Measurements from ENCODE around the gene OPRL1.

OPRL1 gene

GRCh38 chr20:64140061-64140931 lies 60.4 kb downstream of the OPRL1 start:
- peaks cover 0 to 6% (median 5%) of the 10 kb centered on the region in 5 experiments for H3K9me3 ChIP-seq (ENCODE audit: control extremely low read depth in 1 of 5, control insufficient read depth in 4 of 5, insufficient read depth in 2 of 5, low read depth in 1 of 5, low read length in 4 of 5)
- H3K36me3 ChIP-seq (ENCODE audit: control insufficient read depth in 4 of 4, insufficient read depth in 4 of 4, low read length in 3 of 4), result no peaks in the 10 kb centered on the region
- POLR2A ChIA-PET, result no interaction called here
- no peaks in the 10 kb centered on the region for H3K4me1 ChIP-seq (ENCODE audit: control extremely low read depth in 1 of 4, control insufficient read depth in 4 of 4, insufficient read depth in 4 of 4, low read length in 3 of 4)
- H3K27ac ChIP-seq (ENCODE audit: insufficient read depth in 1 of 2, low read depth in 1 of 2, low read length in 2 of 2, poor library complexity in 1 of 2, severe bottlenecking in 2 of 2), result no peak overlapping the region
- no peak for DNase-seq
- H3K4me3 ChIP-seq (ENCODE audit: control insufficient read depth in 1 of 7, extremely low read depth in 1 of 7, insufficient read depth in 4 of 7, low read depth in 2 of 7, low read length in 6 of 7), result no peak overlapping the region
- 98% methylated on average over 10 of the region's 13 CpGs for WGBS (ENCODE audit: insufficient coverage)
- CTCF ChIA-PET, result interaction anchor here (1.5 kb wide), 1 partner anchor 10 kb away, joined by 3 read pairs; no protein-coding TSS in a partner anchor
- H3K27me3 ChIP-seq (replicated peaks in 2 of 5; ENCODE audit: control insufficient read depth in 4 of 5, insufficient read depth in 5 of 5, low read length in 4 of 5), result no peaks in the 10 kb centered on the region

- Histone ChIP-seq H3K36me3 (ENCODE audit: control insufficient read depth in 4 of 4, insufficient read depth in 4 of 4, low read length in 3 of 4) (no peaks in the 10 kb centered on the region), H3K4me1 (ENCODE audit: control extremely low read depth in 1 of 4, control insufficient read depth in 4 of 4, insufficient read depth in 4 of 4, low read length in 3 of 4) (no peaks in the 10 kb centered on the region), H3K4me3 (ENCODE audit: control insufficient read depth in 1 of 7, extremely low read depth in 1 of 7, insufficient read depth in 4 of 7, low read depth in 2 of 7, low read length in 6 of 7) (no peak overlapping the region), H3K9me3 (ENCODE audit: control extremely low read depth in 1 of 5, control insufficient read depth in 4 of 5, insufficient read depth in 2 of 5, low read depth in 1 of 5, low read length in 4 of 5) (peaks cover 0 to 12% (median 10%) of the 10 kb centered on the region in 5 experiments), H3K27me3 (replicated peaks in 2 of 5; ENCODE audit: control insufficient read depth in 4 of 5, insufficient read depth in 5 of 5, low read length in 4 of 5) (no peaks in the 10 kb centered on the region), H3K27ac (ENCODE audit: insufficient read depth in 1 of 2, low read depth in 1 of 2, low read length in 2 of 2, poor library complexity in 1 of 2, severe bottlenecking in 2 of 2) (no peak overlapping the region)
- no peak for DNase-seq
- ChIA-PET CTCF (interaction anchor here (1.5 kb wide), 1 partner anchor 10 kb away, joined by 3 read pairs; no protein-coding TSS in a partner anchor), POLR2A (no interaction called here)
- WGBS (ENCODE audit: insufficient coverage), result 95% methylated on average over 8 of the region's 10 CpGs
These were observed 61.1 kb downstream of the OPRL1 start for GRCh38 chr20:64140956-64141355.

GRCh38 chr20:64142590-64142989 lies 62.7 kb downstream of the OPRL1 start:
- WGBS (ENCODE audit: insufficient coverage), result 25% methylated on average over 4 of the region's 9 CpGs
- Histone ChIP-seq H3K4me1 (ENCODE audit: control extremely low read depth in 1 of 4, control insufficient read depth in 4 of 4, insufficient read depth in 4 of 4, low read length in 3 of 4) (no peaks in the 10 kb centered on the region), H3K36me3 (ENCODE audit: control insufficient read depth in 4 of 4, insufficient read depth in 4 of 4, low read length in 3 of 4) (no peaks in the 10 kb centered on the region), H3K4me3 (ENCODE audit: control insufficient read depth in 1 of 7, extremely low read depth in 1 of 7, insufficient read depth in 4 of 7, low read depth in 2 of 7, low read length in 6 of 7) (no peak overlapping the region), H3K27ac (ENCODE audit: insufficient read depth in 1 of 2, low read depth in 1 of 2, low read length in 2 of 2, poor library complexity in 1 of 2, severe bottlenecking in 2 of 2) (no peak overlapping the region), H3K9me3 (ENCODE audit: control extremely low read depth in 1 of 5, control insufficient read depth in 4 of 5, insufficient read depth in 2 of 5, low read depth in 1 of 5, low read length in 4 of 5) (peaks cover 0 to 12% (median 10%) of the 10 kb centered on the region in 5 experiments), H3K27me3 (replicated peaks in 2 of 5; ENCODE audit: control insufficient read depth in 4 of 5, insufficient read depth in 5 of 5, low read length in 4 of 5) (no peaks in the 10 kb centered on the region)
- ChIA-PET CTCF (no interaction called here), POLR2A (no interaction called here)
- DNase-seq, result peak in 2 of 3 donors; percentile 21 to 23

- Histone ChIP-seq H3K36me3 (ENCODE audit: control insufficient read depth in 4 of 4, insufficient read depth in 4 of 4, low read length in 3 of 4) (no peaks in the 10 kb centered on the region), H3K4me3 (ENCODE audit: control insufficient read depth in 1 of 7, extremely low read depth in 1 of 7, insufficient read depth in 4 of 7, low read depth in 2 of 7, low read length in 6 of 7) (no peak overlapping the region), H3K9me3 (ENCODE audit: control extremely low read depth in 1 of 5, control insufficient read depth in 4 of 5, insufficient read depth in 2 of 5, low read depth in 1 of 5, low read length in 4 of 5) (peaks cover 0 to 12% (median 10%) of the 10 kb centered on the region in 5 experiments), H3K4me1 (ENCODE audit: control extremely low read depth in 1 of 4, control insufficient read depth in 4 of 4, insufficient read depth in 4 of 4, low read length in 3 of 4) (no peaks in the 10 kb centered on the region), H3K27me3 (replicated peaks in 2 of 5; ENCODE audit: control insufficient read depth in 4 of 5, insufficient read depth in 5 of 5, low read length in 4 of 5) (no peaks in the 10 kb centered on the region), H3K27ac (ENCODE audit: insufficient read depth in 1 of 2, low read depth in 1 of 2, low read length in 2 of 2, poor library complexity in 1 of 2, severe bottlenecking in 2 of 2) (no peak overlapping the region)
- ChIA-PET POLR2A (no interaction called here), CTCF (no interaction called here)
- DNase-seq, result no peak
- 92% methylated on average over 13 of the region's 14 CpGs for WGBS (ENCODE audit: insufficient coverage)
These were observed 63.3 kb downstream of the OPRL1 start for GRCh38 chr20:64143018-64143801.

GRCh38 chr20:64144144-64144912 lies 64.4 kb downstream of the OPRL1 start:
- CTCF ChIA-PET, result interaction anchor here (1.0 kb wide), 1 partner anchor 853 kb away, joined by 3 read pairs; no protein-coding TSS in a partner anchor
- Histone ChIP-seq H3K9me3 (ENCODE audit: control extremely low read depth in 1 of 5, control insufficient read depth in 4 of 5, insufficient read depth in 2 of 5, low read depth in 1 of 5, low read length in 4 of 5) (peaks cover 0 to 12% (median 10%) of the 10 kb centered on the region in 5 experiments), H3K4me1 (ENCODE audit: control extremely low read depth in 1 of 4, control insufficient read depth in 4 of 4, insufficient read depth in 4 of 4, low read length in 3 of 4) (no peaks in the 10 kb centered on the region), H3K4me3 (ENCODE audit: control insufficient read depth in 1 of 7, extremely low read depth in 1 of 7, insufficient read depth in 4 of 7, low read depth in 2 of 7, low read length in 6 of 7) (no peak overlapping the region), H3K27me3 (replicated peaks in 2 of 5; ENCODE audit: control insufficient read depth in 4 of 5, insufficient read depth in 5 of 5, low read length in 4 of 5) (no peaks in the 10 kb centered on the region), H3K27ac (ENCODE audit: insufficient read depth in 1 of 2, low read depth in 1 of 2, low read length in 2 of 2, poor library complexity in 1 of 2, severe bottlenecking in 2 of 2) (no peak overlapping the region), H3K36me3 (ENCODE audit: control insufficient read depth in 4 of 4, insufficient read depth in 4 of 4, low read length in 3 of 4) (no peaks in the 10 kb centered on the region)
- DNase-seq, result no peak
- WGBS (ENCODE audit: insufficient coverage), result 92% methylated on average over 6 of the region's 8 CpGs
- POLR2A ChIA-PET, result no interaction called here

- CTCF ChIA-PET, result interaction anchor here (1.0 kb wide), 1 partner anchor 854 kb away, joined by 3 read pairs; no protein-coding TSS in a partner anchor
- Histone ChIP-seq H3K27ac (ENCODE audit: insufficient read depth in 1 of 2, low read depth in 1 of 2, low read length in 2 of 2, poor library complexity in 1 of 2, severe bottlenecking in 2 of 2) (no peak overlapping the region), H3K4me1 (ENCODE audit: control extremely low read depth in 1 of 4, control insufficient read depth in 4 of 4, insufficient read depth in 4 of 4, low read length in 3 of 4) (no peaks in the 10 kb centered on the region), H3K9me3 (ENCODE audit: control extremely low read depth in 1 of 5, control insufficient read depth in 4 of 5, insufficient read depth in 2 of 5, low read depth in 1 of 5, low read length in 4 of 5) (peaks cover 0 to 15% (median 10%) of the 10 kb centered on the region in 5 experiments), H3K27me3 (replicated peaks in 2 of 5; ENCODE audit: control insufficient read depth in 4 of 5, insufficient read depth in 5 of 5, low read length in 4 of 5) (no peaks in the 10 kb centered on the region), H3K4me3 (ENCODE audit: control insufficient read depth in 1 of 7, extremely low read depth in 1 of 7, insufficient read depth in 4 of 7, low read depth in 2 of 7, low read length in 6 of 7) (no peak overlapping the region), H3K36me3 (ENCODE audit: control insufficient read depth in 4 of 4, insufficient read depth in 4 of 4, low read length in 3 of 4) (no peaks in the 10 kb centered on the region)
- peak in 1 of 3 donors; percentile 13 for DNase-seq
- 96% methylated on average over 15 of the region's 17 CpGs for WGBS (ENCODE audit: insufficient coverage)
- POLR2A ChIA-PET, result no interaction called here
These were observed 65.8 kb downstream of the OPRL1 start for GRCh38 chr20:64145458-64146300.

All from common myeloid progenitor, CD34-positive (primary cell).